Epithelial cell of prostate (primary cell): ENCODE measurements around the gene RASA4B.
"Not testable (repeated sequence)": the region's sequence is repeated elsewhere in the genome, so short reads cannot be mapped to it uniquely, and the experiment has no call there.

ENCODE experiments used
- DNase-seq: peaks from one replicate; pipeline ENCODE4 v3.0.0-alpha.2; 2011; ENCODE audit warnings: low read depth, low spot score
- H3K27ac ChIP-seq: fragments of 450-650 bp; 2 replicates; pipeline ENCODE4 v1.5.1; 2017; ENCODE audit warnings: mild to moderate bottlenecking

RASA4B gene

DNA sequence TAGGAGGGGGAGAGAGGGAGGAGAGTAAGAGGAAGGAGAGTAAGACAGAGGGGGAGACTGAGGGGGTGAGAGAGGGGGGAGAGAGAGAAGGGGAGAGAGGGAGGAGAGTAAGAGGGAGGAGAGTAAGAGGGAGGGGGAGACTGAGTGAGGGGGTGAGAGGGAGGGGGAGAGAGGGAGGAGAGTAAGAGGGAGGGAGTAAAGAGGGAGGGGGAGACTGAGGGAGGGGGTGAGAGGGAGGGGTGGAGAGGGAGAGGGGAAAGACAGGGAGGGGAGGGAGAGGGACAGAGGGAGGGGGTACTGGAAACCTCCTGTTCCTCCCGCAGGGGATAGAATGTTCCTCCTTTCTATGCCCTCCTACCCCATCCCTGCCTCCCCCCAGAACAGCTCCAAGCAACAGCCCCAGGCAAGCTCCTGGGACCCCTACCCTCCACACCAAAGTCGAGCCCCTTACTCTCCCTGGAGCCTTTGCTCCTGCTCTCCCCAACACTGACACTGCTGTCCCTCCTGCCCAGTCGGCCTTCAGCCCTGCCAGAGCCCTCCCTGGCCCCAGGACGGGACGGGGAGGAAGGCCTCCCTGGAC, 4.8 kb downstream of the RASA4B start:
- not testable (repeated sequence) for DNase-seq, H3K27ac ChIP-seq

DNA sequence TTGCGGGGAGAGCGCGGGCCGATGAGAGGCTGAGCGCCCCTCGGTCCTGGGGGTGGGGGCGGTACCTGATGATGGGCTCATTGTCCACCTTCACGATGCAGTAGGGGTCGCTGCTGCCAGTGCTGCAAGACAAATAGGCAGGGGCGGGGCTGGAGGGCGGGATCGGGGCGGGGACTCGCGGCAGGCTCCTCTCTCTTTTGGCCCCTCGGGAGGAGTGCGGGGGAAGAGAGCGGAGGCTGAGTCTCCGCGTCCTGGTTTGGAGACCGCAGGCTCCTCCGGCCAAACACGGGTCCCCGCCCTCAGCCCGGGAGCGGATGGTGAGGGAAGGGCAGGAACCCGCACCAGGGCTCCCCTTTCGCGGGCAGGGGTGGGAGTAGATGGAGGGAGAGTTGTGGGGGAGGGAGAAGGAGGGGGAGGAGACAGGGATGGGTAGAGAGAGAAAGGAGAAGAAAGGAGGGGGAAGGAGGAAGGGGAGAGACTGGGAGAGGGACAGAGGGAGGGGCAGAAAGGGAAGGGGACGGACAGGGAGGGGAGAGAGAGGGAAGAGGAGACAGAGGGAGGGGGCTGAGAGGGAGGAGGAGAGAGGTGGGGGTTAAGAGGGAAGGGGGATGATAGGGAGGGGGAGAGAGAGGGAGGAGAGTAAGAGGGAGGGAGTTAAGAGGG, 5.6 kb downstream of the RASA4B start:
- not testable (repeated sequence) for DNase-seq, H3K27ac ChIP-seq

DNA sequence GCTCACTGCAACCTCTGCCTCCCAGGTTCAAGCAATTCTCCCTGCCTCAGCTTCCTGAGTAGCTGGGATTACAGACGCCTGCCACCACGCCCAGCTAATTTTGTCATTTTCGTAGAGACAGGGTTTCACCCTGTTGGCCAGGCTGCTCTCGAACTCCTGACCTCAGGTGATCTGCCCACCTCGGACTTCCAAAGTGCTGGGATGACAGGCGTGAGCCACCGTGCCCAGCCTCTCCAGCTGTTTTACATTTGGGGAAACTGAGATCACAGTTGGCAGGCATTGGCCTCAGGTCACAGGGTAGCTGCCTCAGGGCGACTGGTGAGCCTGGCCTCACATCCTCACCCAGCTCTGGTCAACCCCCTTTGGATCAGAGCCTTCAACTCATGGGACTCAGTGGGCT, 7.0 kb downstream of the RASA4B start:
- not testable (repeated sequence) for DNase-seq, H3K27ac ChIP-seq

DNA sequence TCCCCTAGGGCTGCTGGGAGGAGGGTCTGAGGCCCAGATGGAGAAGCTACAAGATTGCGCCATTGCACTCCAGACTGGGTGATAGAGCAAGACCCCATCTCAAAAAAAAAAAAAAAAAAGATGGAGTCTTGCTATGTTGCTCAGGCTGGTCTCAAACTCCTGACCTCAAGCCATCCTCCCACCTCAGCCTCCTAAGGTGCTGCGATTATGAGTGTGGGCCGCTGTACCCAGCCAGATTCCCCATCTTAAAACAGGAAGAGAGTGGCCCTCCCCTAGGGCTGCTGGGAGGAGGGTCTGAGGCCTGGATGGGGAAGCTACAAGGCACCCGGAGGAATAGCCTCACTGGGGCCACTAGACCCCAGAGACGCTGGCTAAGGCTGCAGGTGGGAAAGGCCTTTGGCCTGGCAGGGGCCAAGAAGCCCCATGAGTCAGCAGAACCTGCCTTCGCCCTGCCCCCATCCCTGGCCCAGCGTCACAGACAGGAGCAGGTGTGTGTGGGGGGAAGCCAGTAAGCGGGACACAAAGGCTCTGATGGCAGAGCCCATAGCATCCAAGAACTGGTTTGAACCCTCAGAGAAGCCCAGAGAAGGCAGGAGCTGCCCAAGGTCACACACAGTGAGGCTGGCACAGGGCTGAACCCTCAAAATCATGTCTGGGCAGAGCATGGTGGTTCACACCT, 10.0 kb downstream of the RASA4B start:
- DNase-seq, H3K27ac ChIP-seq: not testable (repeated sequence)

- not testable (repeated sequence) for DNase-seq, H3K27ac ChIP-seq
Observed at GRCh38 chr7:102505298-102506185, 12.0 kb downstream of the RASA4B start.

DNA sequence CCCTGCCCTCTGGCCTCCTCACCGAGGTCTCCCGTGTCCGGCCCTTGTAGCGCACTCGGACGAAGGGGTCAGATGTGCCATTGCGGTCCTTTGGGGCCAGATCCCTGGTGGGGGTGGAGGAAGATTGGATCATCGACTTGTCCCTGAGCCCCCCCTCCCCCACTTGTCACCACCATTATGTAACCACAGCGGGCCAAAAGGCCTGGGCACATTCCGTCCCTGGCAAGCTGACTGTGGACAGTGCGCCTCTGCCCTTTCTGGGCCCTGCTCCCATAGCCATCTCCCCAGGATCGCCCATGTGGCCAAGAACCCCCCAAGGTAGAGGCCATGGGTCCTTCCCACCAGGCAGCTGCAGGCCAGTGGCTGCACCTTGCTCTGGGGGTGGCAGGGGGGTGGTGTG, 14.4 kb downstream of the RASA4B start:
- not testable (repeated sequence) for H3K27ac ChIP-seq, DNase-seq

DNA sequence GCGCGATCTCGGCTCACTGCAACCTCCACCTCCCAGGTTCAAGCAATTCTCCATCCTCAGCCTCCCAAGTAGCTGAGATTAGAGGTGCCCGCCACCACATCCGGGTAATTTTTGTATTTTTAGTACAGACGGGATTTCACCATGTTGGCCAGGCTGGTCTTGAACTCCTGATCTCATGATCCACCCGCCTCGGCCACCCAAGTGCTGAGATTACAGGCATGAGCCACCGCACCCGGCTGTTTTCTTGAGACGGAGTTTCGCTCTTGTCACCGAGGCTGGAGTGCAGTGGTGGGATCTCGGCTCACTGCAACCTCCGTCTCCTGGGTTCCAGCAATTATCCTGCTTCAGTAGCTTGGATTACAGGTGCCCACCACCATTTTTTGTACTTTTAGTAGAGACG, 19.3 kb downstream of the RASA4B start:
- not testable (repeated sequence) for H3K27ac ChIP-seq, DNase-seq

DNA sequence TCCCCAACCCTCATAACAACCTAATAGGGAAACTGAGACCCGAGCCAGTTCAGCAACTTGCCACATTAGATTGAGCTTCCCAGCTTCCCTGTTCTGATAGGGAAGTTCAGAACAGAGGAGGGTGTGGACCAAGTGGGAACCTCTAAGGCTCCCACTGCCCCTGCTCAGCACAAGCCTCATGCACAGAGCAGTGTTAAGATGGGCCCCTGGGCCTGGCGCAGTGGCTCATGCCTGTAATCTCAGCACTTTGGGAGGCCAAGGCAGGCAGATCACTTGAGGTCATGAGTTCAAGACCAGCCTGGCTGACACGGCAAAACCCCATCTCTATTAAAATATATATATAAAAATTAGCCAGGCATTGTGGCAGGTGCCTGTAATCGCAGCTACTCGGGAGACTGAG, 20.3 kb downstream of the RASA4B start:
- not testable (repeated sequence) for H3K27ac ChIP-seq, DNase-seq

- not testable (repeated sequence) for DNase-seq, H3K27ac ChIP-seq
Observed at GRCh38 chr7:102496861-102497260, 20.7 kb downstream of the RASA4B start.

- H3K27ac ChIP-seq, DNase-seq: not testable (repeated sequence)
Observed at GRCh38 chr7:102494473-102495149, 23.0 kb downstream of the RASA4B start.

GRCh38 chr7:102494026-102494425, 23.6 kb downstream of the RASA4B start:
- H3K27ac ChIP-seq, DNase-seq: not testable (repeated sequence)

DNA sequence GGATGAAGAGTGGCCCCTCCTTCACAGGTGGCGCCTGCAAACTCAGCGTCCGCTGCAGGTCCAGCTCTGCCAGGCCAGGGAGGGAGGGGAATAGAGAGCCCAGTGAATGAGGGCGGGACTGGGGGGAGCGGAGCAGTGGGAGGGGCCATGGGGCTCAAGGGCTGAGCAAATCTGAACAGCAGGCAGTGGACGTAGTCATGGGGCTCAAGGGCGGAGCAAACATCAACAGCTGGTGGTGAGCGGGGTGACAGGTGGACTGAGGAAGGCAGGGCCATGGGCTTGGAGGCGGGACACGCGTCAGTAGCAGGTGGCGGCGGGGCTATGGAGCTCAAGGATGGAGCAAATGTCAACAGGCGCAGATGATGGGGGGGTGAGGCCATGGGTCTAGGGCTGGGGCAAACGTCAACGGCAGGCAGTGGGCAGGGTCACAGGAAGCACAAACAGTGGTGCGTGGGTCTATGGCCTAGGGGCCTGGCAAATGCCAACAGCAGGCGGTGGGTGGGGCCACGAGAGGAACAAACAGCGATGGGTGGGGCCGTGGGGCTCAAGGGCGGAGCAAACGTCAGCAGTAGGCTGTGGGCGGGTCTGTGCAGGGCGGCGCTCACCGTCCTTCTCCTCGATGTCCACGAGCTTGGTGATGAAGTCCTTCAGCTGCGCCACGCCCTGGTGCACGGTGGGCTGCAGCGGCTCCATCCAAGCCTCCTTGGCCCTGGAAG, 24.2 kb downstream of the RASA4B start:
- H3K27ac ChIP-seq, DNase-seq: not testable (repeated sequence)

DNA sequence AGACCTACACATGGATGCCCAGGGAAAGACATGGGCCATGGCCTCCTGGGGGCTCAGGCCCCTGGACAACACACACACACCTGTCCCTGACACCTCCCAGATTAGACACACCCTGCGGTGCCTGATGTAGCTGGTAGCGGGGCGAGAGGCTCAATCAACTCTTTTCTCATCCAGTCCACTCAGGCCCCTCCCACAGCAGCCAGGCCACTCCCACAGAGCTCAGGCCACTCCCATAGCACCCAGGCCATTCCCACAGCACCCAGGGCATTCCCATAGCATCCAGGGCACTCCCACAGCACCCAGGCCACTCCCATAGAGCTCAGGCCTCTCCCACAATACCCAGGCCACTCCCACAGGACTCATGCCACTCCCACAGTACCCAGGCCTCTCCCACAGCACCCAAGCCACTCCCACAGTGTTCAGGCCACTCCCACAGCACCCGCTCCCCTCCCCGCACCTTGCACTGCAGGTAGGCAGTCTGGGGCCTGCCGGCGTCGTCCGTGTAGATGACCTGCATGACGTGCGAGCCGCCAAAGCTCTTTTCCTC, 27.0 kb downstream of the RASA4B start:
- DNase-seq, H3K27ac ChIP-seq: not testable (repeated sequence)

DNA sequence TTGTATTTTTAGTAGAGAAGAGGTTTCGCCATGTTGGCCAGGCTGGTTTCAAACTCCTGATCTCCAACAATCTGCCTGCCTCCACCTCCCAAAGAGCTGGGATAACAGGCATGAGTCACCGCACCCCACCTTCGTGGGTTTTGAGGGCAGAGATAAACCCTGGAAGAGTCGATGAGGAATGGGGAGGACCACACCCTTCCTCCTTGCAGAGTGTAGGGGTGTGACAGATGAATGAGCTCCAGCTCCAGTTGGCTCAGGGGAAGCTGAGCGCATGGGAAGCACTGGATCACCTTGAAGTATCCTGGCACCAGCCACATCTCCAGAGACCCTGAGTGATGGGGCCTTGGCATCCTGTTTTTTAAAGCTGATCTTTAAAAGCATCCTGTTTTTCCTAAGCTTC, 33.3 kb downstream of the RASA4B start:
- not testable (repeated sequence) for H3K27ac ChIP-seq, DNase-seq

DNA sequence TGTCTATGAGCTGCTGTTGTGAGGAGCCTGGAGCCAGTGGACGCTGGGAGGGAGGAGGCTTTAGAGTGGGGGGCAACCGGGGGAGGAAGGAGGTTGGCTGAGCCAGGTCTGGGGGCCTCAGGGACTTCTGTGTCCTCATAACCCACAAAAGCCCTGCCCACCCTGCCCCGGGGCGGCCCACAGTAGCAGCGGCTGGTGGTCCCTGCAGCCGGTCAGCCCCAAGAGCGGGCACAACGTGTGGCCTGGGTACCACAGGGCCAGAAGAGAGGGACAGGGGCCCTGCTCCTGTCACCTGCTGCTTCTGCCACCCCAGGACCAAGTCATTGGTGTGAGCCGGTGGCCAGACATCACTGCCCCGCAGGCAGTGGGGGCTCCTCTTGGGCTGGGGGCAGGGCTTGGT, 35.6 kb downstream of the RASA4B start:
- not testable (repeated sequence) for H3K27ac ChIP-seq, DNase-seq

DNA sequence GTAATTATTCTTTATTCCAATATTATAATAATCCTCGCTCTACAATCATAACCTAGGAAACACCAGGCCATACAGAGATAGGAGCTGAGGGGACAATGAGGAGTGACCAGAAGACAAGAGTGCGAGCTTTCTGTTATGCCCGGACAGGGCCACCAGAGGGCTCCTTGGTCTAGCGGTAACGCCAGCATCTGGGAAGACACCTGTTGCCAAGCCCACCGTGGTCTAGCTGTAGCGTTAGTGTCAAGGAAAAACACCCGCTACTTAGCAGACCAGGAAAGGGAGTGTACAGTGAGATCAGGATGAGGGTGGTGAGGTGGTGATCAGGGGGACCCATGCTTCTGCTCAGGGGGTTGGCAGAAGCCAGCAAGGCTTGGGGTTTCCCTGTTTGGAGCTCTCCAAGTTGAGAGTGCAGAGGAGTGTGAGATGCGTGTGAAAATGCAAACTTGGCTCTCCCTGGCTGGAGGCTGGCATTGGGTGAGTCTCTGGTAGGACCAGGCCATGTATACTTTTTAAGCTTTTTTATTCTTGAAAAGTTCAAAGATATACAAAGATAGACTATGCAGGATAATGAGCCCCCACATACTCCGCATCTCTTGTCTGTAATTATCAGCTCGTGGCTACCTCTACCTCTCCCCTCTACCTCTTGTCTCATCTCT, 37.5 kb downstream of the RASA4B start:
- DNase-seq, H3K27ac ChIP-seq: not testable (repeated sequence)

DNA sequence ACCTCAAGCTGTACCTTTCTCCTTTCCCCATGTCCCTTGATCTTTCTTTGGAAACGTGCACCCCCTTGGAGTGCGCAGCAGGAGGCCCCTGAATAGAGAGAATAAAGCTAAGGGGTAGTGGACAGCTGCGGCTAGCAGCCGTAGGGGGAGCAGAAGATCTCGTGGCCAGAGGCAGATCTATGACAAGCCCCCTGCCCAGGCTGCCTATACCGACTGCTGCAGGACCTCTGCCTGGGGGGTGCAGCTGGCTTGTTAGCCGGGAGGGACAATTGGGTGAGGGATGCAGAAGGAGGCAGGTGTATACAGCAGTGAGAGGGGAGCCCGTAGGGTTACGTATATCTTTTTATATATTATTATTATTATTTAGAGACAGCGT, 38.4 kb downstream of the RASA4B start:
- not testable (repeated sequence) for H3K27ac ChIP-seq, DNase-seq
